ENCODE data around the gene AFP. TPM values are rescaled to one million over a fixed set of nuclear protein-coding genes. Genes with fewer than 3 reads are reported as not detected.

The AFP gene
- total RNA-seq, 4 donors from 2014 or later = not detected

DNA sequence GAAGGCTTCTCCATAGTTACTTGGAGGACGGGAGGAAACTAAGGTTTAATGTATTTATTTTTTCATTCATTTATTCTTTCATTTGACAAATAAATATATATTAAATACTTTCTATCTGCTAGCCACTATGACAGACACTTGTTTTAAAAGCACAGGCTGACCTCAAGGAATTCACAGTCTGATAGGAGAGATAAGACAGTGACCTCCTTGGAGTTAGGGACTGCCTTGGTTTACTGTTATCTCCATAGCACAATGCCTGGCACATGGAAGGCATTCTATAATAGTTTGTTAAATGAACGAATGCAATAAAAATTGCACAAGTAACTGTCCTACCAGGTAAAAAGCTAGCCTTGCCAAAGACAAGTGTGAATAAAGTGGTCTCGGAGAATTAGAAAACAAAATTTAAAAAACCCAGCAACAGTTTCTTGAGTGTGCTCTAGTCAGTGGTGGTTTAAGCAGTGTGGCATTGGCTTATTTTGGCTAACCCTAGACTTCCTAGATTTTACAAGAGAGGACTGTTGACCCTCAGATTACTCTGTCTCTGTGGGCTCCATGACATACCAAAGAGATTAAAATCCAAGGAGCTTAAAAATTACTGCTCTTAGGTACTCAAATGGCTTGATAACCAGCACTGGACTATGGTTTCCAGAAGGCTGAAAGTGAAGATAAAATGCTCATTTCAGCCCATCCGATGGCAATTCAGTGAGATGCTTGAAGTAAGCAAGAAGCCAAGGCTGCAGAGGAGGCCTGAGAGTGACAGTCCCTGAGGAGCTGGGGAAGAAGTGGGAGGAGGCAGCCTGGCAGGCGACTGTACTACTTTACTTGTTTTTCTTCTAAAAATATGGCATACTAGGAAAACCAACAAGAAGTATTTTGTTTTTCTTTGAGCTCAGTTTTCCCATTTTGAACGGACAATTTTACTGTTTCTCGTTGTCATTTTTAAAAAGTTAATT is 9.6 kb downstream of the AFP start:
- TF ChIP-seq POLR2A (IDR thresholded peaks at IDR 0.05) = no peak
- TF ChIP-seq, protein P1, sequence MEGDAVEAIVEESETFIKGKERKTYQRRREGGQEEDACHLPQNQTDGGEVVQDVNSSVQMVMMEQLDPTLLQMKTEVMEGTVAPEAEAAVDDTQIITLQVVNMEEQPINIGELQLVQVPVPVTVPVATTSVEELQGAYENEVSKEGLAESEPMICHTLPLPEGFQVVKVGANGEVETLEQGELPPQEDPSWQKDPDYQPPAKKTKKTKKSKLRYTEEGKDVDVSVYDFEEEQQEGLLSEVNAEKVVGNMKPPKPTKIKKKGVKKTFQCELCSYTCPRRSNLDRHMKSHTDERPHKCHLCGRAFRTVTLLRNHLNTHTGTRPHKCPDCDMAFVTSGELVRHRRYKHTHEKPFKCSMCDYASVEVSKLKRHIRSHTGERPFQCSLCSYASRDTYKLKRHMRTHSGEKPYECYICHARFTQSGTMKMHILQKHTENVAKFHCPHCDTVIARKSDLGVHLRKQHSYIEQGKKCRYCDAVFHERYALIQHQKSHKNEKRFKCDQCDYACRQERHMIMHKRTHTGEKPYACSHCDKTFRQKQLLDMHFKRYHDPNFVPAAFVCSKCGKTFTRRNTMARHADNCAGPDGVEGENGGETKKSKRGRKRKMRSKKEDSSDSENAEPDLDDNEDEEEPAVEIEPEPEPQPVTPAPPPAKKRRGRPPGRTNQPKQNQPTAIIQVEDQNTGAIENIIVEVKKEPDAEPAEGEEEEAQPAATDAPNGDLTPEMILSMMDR (IDR thresholded peaks at IDR 0.05) = no peak
- Histone ChIP-seq H3K36me3 (no peaks in the 10 kb centered on the region), H3K9me3 (no peaks in the 10 kb centered on the region), H3K4me3 (no peak overlapping the region), H3K27me3 (no peaks in the 10 kb centered on the region), H3K27ac (no peak overlapping the region), H3K4me1 (no peaks in the 10 kb centered on the region)
- DNase-seq = no peak

DNA sequence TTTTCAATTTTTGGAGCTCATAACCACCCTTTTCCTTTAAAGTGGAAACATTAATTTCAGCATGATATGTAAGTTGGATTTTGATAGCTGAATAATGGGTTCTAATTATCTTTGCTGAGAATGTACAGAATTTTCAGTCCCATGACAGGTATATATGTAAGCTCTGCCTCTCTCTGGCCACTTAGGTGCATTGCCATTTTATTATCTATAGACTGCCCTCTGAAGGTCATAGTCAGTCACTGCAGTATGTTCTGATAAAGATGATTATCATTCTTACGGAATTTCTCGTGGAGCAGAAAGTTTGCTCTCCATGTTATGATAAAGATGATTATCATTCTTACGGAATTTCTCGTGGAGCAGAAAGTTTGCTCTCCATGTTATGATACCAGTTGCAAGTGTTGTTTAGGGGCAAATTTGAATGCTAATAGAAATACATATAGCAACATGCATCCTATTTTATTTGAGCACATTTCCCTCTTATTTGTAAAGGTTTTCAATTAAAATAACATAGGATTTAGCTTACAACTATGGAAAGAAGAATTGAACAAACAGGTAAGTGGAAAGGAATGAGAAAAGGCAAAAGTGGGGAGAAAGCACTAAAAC is 10.4 kb downstream of the AFP start:
- TF ChIP-seq, protein P1 (IDR thresholded peaks at IDR 0.05) = peak in 5 of 6 experiments; percentile 29 to 99 (median 97)
- TF ChIP-seq POLR2A (IDR thresholded peaks at IDR 0.05) = no peak
- H3K36me3 ChIP-seq = no peaks in the 10 kb centered on the region
- H3K4me3 ChIP-seq = no peak overlapping the region
- no peak for DNase-seq
- no peak overlapping the region for H3K27ac ChIP-seq
- no peaks in the 10 kb centered on the region for H3K27me3 ChIP-seq
- no peaks in the 10 kb centered on the region for H3K4me1 ChIP-seq
- H3K9me3 ChIP-seq = no peaks in the 10 kb centered on the region

DNA sequence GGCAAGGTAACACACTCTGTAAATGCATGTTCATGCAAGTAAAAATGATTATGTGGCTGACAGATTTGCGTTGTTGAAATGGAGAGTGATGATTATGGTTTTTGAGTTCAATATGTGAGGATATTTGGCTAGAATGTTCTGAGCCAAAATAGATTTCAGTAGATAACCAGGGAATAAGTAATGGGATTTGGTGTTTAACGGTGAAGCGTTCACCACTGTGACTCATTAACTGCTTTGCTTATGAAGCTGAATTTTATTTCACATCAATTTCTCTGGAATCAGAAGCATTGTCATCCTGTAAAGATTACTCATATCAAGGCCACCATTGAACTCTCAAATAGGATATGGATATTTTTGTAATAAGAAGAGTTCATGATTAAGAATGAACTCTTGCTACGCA is 11.7 kb downstream of the AFP start:
- Histone ChIP-seq H3K4me3 (no peak overlapping the region), H3K27me3 (no peaks in the 10 kb centered on the region), H3K9me3 (no peaks in the 10 kb centered on the region), H3K4me1 (no peaks in the 10 kb centered on the region), H3K27ac (no peak overlapping the region), H3K36me3 (no peaks in the 10 kb centered on the region)
- no peak for TF ChIP-seq POLR2A (IDR thresholded peaks at IDR 0.05)
- TF ChIP-seq, protein P1 (IDR thresholded peaks at IDR 0.05) = no peak
- no peak for DNase-seq

DNA sequence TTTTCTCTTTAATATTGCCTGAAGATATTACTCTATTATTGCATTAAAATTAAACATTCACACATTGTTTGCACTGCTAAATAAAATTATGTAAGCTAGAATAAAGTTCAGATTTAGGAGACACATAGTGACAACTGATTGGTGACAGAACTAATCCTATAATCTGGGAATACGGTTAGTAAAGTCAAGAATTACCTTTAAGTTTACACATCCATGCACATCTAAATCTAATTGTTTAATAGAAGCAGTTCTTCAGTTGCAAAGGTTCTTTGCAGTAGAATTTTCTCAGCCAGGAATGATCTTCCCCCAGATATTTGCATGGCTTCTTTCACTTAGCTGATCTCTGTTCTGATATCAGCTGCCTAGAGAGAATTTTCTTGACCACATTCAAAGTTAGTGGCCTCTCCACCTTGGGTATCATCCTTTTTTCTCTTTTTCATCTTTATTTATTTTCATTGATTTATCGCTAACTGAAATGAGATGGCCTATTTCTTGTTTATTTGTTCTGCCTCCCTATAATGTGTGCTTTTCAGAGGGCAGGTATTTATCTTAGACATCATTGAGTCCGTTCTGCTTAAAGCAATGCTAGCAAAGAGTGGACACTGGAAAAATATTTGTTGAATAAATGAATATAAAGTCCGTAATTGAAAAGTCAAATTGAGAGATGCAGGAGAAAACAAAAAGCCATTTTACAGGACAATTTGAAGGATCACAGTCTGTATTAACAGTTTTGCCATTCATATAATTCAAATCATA is 12.6 kb downstream of the AFP start:
- H3K4me3 ChIP-seq = no peak overlapping the region
- peaks cover 0 to under 1% (median 0%) of the 10 kb centered on the region in 4 donors for H3K4me1 ChIP-seq
- TF ChIP-seq, protein P1 (IDR thresholded peaks at IDR 0.05) = no peak
- no peak for TF ChIP-seq POLR2A (IDR thresholded peaks at IDR 0.05)
- no peaks in the 10 kb centered on the region for H3K36me3 ChIP-seq
- H3K27ac ChIP-seq = no peak overlapping the region
- no peaks in the 10 kb centered on the region for H3K9me3 ChIP-seq
- DNase-seq = no peak
- H3K27me3 ChIP-seq = no peaks in the 10 kb centered on the region

DNA sequence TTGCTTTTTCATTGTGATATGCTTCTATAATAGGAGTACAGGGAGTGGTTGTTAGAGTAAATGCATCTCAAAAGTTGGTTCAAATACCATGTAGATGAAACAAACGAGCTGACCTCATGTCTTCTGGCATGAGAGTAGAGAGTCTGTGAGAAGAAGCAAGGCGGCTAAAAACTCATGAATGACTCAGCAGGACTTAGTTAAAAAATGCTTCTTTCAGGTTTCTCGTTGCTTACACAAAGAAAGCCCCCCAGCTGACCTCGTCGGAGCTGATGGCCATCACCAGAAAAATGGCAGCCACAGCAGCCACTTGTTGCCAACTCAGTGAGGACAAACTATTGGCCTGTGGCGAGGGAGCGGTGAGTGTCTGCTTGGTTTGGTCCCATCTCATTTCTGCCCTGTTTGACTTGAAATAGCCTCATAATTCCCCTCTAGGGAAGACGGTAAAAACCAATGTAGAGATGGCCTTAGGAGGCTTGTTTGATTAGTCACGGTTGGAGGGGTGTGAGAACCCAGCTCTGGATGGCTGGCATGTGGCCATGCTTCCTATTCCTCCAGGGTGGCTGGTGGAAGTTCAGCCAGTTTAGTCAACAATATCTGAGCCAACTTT is 14.5 kb downstream of the AFP start:
- no peaks in the 10 kb centered on the region for H3K36me3 ChIP-seq
- no peaks in the 10 kb centered on the region for H3K27me3 ChIP-seq
- DNase-seq = no peak
- no peak for TF ChIP-seq POLR2A (IDR thresholded peaks at IDR 0.05)
- TF ChIP-seq, protein P1 (IDR thresholded peaks at IDR 0.05) = no peak
- H3K4me3 ChIP-seq = no peak overlapping the region
- no peaks in the 10 kb centered on the region for H3K9me3 ChIP-seq
- no peak overlapping the region for H3K27ac ChIP-seq
- H3K4me1 ChIP-seq = peaks cover 0 to 3% (median 0%) of the 10 kb centered on the region in 4 donors
